GM19043 (cell line): ENCODE results near the gene EML6.

Experiments used
- ATAC-seq: cut with Tn5 transposase; IDR thresholded peaks from one replicate; pipeline ENCODE4 v1.9.1; 2021; ENCODE audit warnings: low read depth; ENCODE audit not compliant: unreplicated experiment

Gene EML6

DNA sequence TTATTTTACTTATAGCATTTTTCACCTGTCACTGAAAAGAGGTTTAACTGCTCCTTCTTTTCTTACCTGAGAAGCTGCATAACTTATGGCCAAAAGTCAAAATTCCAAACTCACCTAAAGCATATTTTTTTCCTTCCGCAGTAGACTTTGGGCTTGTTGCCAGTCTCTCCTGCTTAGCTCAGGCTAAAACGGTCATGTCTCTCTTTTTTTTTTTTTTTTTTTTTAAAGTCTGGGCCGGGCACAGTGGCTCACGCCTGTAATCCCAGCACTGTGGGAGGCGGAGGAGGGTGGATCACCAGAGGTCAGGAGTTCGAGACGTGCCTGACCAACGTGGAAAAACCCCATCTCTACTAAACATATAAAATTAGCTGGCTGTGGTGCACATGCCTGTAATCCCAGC lies 213.3 kb downstream of the EML6 start:
- ATAC-seq, result no peak

DNA sequence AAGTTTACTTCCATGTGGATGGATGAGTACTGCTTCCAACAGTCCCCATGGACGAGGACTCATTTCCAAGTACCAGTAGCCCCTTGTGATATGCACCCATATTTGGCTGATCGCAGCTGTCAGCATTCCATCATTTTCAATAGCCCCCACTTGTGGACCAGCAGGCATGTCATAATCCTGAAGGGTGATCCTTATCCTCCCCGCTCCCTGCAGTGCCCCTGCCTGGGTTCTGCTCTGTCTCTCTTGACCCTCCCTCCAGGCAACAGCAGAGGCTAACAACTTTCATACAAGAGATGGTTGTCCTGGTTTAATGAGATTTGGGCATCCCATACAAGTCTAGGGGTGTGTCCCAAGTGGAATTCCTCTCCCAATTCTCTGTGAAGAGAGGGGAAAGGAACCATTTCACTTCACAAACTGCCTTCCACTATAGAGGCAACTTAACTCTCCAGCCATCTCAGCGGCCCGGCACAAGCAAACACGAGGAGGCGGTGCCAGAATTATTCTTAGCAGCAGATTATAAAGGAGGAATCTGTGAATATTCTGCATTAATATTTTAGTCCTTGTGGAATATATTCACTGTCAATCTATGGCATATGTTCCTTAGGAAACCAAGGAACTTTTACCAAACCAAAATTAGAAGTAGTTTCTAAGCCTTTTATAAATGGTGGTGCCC lies 216.1 kb downstream of the EML6 start:
- ATAC-seq, result no peak

DNA sequence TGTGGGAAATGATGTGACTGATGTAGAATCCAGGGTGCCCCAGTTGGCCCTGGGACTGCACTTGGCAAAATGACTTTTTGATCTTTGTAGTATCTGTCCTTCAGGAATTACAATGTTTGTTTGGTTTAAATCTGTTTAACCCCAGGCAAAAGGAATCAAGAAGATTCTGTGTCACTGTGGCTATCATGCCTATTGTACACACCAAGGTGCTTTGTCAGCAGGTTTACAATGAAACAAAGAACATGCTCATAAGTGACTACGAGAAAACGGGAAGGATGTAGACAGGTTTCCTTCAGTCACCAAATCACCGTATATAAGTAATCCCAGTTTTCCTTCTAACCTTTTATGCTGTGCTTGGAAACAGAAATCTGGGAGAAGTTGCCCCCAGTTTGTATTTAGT lies 217.3 kb downstream of the EML6 start:
- no peak for ATAC-seq

DNA sequence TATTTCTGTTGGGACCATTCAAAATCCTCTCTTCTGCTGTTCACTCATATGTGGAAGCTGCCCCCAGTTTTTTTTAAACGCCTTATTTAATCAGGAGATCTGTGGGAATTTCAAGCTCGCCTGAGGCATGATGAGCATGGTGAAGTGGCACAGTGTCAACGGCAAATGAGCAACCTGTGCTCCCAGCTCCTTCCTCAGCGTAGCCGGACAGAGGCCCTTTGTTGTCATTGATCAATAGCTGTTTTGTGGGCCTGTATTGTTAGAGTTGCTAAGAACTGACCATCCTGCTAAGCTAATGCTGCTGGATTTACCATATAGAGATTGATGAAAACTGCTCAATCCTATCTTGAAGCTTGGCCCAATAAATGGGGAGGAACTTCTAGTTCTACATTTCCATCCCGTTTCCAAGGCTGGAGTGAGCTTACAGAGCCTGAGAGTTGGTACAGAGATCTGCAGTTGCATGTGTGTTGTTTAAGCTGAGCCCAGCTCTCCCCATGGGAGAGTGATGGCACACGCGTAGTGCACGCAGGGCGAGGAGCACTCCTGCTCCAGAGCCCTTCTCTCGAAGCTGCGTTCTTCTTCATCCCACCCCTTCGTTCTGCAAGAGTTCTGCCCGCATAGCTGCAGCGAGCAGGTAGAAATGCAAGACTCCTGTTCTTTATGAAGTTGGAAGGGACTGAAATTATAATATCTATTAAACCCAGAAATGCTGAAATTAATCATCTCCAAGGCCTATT lies 218.0 kb downstream of the EML6 start:
- no peak for ATAC-seq

DNA sequence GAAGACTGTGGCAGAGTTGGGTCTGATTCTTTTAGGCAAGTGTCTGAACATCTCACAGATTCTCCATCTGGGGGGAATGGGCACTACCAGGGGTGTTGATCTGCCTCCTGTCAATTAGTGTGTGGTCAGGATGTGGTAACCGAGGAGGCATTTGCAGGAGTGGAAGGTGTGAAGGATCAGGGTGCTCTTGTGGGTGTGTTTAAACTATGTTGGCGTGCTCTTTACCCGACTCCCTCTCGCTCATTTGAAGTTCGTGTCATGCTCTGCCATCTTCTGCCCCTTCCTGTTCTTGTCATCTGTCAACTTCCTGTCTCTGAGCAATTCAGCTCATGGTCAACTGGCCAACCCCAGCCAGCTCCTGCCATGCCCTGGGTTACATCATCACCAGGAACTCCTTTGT lies 218.9 kb downstream of the EML6 start:
- no peak for ATAC-seq

DNA sequence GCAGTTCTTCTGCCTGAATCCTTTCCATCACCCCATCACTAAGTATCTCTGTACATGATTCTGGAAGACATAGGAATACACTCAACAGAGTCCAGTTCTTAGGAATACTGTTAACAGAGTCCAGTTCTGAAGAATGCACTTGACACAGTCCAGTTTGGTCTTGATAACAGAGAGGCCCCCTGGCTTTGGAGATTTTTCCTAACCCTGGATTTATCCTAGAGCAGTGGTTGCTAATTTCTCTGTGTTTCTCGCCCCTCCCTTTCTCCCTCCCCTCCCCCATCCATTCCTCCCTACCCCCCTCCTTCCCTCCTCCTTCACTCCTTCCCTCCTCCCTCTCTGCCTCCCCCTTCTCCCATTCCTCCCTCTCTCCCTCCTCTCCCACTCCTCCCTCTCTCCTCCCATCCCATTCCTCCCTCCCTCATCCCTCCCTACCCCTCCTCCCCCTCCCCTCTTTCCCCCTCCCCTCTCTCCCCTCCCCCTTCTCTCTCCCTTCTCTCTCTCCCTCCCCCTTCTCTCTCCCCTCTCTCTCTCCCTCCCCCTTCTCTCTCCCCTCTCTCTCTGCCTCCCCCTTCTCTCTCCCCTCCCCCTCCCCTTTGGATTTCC lies 221.4 kb downstream of the EML6 start:
- no peak for ATAC-seq

DNA sequence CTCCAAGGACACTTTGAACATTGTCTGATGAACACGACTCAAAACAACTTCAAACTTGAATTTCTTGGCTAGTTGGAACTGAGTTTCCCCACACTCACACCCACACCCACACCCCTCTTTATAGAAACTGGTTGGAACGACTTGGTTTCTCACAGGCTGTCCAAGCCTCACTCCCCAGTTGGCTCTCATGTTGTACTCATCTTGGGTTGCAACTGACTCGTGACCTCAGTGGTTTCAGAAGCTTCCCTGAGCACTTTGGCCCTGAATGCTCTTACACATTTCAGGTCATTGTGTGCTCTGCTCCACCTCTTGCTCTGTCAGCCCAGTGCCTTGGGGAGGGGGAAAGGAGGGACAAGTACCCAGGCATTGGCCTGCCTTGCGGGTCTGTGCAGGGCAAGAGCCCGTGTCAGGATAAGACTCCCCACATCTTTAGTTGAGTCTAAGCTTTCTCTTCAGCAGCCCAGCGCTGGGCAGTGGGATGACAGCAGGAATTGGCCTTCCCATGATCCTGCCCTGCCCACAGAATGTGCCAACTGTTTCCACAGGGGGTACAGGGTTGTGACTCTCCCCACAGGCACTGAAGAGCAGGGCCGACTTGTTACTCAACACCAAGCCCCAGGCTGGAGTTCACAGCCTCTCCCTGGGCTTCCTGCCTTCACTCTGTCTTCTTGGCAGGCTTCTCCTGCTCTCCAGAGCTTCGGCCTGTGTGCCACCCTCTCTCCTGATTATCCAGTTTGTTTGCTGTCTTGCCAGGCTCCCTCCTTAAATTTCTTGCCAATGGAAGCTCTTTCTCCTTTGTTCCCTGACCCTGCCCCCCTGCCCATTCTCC lies 222.1 kb downstream of the EML6 start:
- no peak for ATAC-seq

DNA sequence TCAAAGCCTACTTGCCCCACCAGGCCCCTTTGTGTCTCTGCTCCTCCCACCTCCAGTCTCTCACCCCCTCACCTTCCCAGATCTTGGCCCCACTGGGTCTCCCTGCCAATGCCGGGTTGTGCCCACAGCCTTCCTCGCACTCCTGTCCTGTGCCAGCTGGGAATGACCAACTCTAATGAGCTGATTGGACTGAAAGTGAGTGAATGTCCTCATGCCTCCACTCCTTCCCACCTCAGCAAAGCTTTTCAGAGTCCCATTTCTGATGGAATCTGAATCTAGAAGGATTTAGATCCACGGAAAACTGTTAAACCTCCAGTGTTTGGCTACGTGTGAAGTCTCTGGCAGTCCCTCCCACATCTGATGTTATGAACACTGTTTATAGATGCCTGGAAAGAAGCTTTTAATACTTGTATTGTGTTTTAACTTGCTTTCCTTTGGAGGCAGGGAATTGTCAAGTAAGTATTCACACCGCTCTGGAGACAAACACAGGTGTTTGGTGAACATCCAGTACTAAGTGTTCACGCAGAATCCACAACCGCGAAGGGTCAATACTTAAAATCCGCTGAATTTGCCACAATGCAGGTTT lies 222.9 kb downstream of the EML6 start:
- no peak for ATAC-seq

DNA sequence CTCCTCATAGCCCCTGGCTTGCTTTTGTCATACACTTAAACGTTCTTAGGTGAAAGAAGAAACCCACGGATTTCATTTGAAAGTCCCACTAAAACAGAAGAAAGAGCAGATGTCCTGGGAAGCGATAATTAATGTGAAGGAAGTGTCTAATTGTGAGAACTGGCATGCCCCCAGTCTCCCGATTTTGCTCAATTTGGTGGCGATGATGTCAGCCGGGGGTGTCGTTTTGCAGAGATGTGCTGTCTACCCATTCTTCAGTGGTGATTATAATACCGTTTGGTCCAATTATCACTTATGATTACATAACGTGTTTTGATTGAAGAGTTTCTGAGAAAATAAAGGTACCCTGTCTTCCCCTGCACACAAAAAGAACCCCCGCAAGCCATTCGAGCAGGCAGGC lies 223.7 kb downstream of the EML6 start:
- ATAC-seq, result no peak

DNA sequence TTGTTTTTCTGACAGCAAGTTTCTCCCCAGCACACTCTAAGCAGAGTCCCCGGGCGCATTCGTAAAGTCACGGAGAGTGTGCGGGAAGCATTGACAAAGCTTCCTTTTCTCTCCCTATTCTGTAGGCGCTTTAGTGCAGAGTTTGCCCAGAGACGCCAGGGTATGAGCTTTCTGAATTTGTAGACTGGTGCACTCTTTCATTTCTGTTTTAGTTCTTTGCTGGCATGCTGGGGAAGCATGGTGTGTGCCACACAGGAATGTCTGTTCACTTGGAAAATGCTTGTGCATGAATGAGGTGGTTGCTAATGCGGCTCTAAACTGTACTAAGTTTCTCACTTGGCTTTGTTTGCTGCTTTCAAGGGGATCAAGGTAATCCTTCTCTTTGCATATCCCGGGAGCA lies 224.2 kb downstream of the EML6 start:
- ATAC-seq, result no peak

DNA sequence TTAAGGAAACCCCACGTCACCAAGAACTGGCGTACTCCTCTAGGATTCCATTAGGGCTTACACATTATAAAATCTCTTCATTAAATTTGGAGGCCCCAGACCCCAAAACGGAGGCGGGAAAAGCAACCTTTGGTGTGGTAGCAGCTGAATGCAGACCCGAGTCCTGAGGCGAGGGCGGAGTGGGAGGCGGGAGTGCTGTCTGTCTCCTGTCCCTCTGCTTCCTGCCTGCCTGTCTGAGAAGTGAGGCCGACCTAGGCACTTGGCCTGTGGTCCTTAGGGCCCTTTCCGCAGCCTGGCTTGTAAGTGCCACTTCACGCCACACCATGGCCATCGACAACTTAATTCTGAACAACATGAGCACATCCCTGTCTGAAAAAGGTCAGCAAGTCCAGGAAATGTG lies 224.7 kb downstream of the EML6 start:
- no peak for ATAC-seq

DNA sequence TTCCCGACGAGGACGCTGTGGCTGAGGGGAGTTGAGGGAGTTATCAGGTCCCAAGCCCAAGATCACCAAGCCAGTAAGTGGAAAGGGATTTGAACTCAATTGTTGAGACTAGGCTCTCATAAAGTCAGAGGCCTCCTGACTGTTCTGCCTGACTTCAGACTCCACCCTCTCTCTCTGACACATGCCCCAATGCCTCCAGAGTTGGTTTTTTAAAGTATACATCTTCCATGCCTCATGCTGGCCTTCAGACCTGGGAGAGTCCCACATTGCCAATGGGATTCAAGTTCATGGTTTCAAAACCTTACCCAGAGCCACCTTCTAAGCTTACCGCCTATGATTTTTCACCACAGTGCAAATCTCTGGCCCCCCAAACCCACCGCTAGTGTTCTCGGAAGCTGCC lies 226.0 kb downstream of the EML6 start:
- ATAC-seq, result no peak

DNA sequence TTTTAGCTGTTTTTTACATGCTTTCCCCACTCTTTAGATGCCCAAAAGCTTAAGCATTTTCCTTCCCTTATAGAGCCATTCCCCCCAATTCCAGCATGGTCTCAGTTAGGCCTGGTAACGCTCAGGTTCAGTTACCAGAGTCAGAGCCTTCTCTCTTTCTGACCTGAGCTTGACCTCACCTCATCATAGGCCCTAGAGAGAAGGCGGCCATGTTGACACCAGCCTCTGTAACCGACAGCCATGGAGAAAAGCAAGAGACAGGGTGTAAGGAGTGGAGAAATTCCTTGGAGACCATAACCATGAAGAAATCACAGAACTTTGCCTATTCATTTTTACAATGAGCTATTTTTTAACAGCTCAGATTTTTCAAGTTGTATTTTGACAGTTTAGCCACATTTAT lies 227.3 kb downstream of the EML6 start:
- ATAC-seq, result no peak

DNA sequence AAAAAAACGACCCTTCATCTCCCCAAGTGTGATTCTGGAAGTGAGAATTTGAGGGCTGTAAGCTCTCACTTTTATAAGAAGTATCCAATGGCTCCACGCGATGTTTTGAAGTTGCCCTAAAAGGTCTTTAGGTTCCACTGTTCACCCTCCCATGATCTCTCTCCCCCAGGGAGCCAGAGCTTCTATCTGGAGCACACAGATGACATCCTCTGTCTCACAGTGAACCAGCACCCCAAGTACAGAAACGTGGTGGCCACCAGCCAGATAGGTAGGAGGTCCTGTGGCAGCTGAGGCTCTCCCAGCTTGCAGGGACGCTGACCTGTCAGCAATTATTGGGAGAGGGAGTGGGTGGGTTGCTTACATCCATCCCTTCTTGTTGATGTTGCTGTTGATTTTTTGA lies 229.0 kb downstream of the EML6 start:
- no peak for ATAC-seq

DNA sequence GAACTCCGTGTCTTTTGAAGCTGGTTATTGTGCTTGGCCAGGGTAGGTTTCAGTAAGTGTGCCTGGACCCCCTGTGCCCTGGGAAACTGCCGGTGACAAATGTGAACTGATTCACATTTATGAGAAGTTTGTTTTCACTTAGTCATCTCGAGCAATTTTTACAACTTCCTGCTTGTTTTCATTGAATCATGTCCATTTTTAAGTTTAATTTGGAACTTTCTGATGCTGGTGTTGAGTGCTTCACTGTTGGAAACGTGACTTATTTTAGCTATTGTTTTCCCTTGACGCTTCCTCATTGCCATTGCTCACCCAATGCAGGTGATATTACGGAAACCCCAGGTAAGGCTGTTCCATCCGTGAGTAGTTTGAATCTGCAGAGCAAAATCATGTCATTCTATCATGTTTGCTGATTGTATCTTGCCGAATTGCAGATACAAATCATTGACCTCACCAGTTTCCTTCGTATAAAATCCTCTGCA lies 229.6 kb downstream of the EML6 start:
- no peak for ATAC-seq

DNA sequence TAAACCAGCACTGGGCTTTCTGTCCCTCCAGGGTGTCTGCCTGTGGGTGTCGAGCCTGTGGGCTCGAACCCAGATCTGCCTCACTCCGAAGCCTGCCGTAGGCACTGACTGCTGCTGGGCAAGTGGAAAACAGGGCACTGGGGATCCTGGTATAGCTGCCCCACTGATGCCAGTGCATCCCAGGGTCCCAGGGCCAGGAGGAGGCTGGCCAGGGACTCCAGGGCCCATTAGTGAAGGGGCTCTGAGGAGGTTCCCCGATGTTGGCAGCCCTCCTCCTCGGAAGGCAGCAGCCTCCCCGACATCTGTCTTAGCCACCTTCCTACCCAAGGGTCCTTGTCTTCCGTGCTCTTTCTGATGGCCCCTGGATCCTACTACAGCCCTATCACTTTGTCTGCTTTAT lies 230.7 kb downstream of the EML6 start:
- ATAC-seq, result no peak

DNA sequence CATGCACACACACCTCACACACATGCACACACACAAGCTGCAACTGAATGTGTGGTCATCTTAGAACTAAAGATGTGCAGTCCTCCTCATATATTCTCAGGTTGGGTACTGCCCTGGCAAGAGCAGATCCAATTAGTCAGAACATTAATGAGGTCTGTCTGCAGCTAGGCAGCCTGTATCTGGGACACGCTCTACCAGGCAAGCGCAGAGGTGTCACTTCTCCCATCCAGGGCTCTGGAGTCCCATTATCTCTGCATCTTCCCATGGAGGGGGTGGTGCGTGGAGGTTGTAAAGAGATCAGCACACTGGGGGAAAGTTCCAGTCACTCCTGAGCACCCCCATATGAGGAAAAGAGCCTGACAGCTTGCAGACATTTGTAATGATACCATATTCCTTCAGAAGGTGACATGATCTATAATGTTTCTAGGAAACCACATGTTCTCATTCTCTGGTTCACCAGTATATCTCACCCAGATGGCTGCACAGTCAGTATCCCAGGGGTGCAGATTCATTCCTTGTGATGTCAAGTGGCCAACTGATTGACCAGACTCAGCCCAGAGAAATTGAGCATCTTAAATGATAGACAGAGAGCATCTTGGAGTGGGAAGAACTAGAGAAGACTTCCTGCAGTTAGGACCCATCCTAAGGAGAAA lies 231.4 kb downstream of the EML6 start:
- no peak for ATAC-seq

DNA sequence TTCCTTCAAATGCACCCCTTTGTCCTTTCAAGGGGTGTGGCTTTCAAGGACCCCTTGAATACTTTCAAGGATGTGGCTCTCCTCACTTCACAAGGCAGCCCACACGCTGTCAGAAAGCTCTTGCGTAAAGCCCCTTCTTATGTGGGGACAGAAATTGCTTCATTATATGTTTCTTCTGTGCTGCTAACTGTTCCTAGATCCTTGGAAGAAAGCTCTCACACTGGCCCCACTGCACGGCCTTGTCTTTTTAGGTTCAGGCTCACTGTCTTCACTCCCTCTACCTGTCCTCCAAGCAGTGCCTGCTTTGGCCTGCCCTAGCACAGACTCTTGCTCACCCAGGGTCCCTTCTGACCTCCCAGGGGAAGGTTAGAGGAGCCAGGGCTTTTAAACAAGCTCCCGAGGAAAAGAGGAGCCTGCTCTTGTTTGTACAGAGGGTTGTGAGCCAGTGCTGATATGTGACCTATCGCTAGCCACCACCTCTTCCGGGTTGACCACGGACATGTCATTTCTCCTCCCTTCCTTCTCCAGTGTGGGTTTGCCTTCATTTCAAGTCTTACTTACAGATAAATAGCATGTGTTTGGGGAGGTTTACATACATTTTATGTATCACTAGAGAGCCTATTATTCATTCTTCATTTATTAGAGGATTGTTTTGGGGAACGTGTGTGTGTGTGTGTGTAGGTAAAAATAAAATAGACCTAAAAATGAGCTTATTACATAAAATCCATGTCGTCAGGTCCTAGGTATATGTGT lies 232.1 kb downstream of the EML6 start:
- no peak for ATAC-seq

DNA sequence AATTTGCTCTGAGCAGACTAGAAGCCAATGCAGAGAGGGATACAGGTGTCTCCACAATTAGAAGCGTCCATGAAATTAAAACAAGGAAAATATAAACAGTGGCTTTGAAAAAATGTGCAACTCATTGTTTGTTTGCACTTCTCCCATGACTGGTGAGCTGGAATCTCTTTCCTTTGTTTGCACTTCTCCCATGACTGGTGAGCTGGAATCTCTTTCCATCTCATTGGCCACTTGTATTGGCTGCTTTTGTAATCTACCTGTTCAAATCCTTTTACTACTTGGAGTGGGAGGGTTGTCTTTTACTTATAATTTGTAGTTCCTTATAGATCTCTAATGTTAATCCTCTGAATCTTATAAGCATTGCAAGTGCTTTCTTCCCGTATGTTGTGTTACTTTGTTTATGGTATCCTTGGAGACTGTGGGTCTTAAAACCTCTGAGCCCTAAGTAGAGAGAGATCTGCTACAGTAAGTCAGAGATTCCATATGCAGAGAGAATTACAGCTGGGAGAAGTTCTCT lies 232.7 kb downstream of the EML6 start:
- no peak for ATAC-seq
